IMR-90 (cell line): Measurements from ENCODE around the gene NOD2. TPM values are rescaled to one million over a fixed set of nuclear protein-coding genes. Genes with fewer than 3 reads are reported as not detected.

Source experiments
- ATAC-seq: fragments of 200-7000 bp; cut with Tn5 transposase; 2 replicates; pipeline ENCODE4 v1.9.1; 2020; ENCODE audit warnings: low read depth, mild to moderate bottlenecking, moderate library complexity
- BruUV-seq: library from RNA; stranded (reverse); fragments of 400-500 nt; replicated peaks from 2 replicates; lab custom pipeline; 2021; lab: Mats Ljungman, UMichigan
- CTCF ChIA-PET: fragments of 300-600 bp; formaldehyde crosslinking; extraction: SDS; loops from one replicate; lab custom pipeline; 2021; ENCODE audit warnings: antibody characterized with exemption; lab: Yijun Ruan, JAX
- POLR2A ChIA-PET: fragments of 300-600 bp; sonication (Branson Sonifier 250); formaldehyde crosslinking; loops from one replicate; lab custom pipeline; 2022; ENCODE audit warnings: antibody characterized with exemption; ENCODE audit not compliant: unreplicated experiment; lab: Charles Lee
- DNase-seq: peaks from one replicate; pipeline ENCODE4 v3.0.0; 2013
- H2AFZ ChIP-seq: replicated peaks from 2 replicates; pipeline ENCODE3; 2013; ENCODE audit warnings: low read length, mild to moderate bottlenecking; ENCODE audit not compliant: poor library complexity
- H2AK5ac ChIP-seq: 2 replicates; pipeline ENCODE4 v1.6.1; 2013; ENCODE audit warnings: low read depth, low read length, inconsistent platforms
- H2AK9ac ChIP-seq: replicated peaks from 2 replicates; pipeline ENCODE3; 2013; ENCODE audit warnings: mild to moderate bottlenecking, low read depth, low read length, moderate library complexity; ENCODE audit not compliant: poor library complexity
- H2BK120ac ChIP-seq: 2 replicates; pipeline ENCODE4 v1.6.1; 2013; ENCODE audit warnings: low read depth, low read length, inconsistent platforms
- H2BK15ac ChIP-seq: 3 replicates; pipeline ENCODE4 v1.6.1; 2013; ENCODE audit warnings: low read depth, low read length, inconsistent platforms
- H2BK20ac ChIP-seq: 2 replicates; pipeline ENCODE4 v1.6.1; 2013; ENCODE audit warnings: low read depth, mild to moderate bottlenecking, inconsistent platforms, low read length, moderate library complexity
- H2BK5ac ChIP-seq: 2 replicates; pipeline ENCODE4 v1.6.1; 2013; ENCODE audit warnings: mild to moderate bottlenecking, low read depth, low read length, inconsistent platforms; ENCODE audit not compliant: poor library complexity, severe bottlenecking
- H3K14ac ChIP-seq: replicated peaks from 2 replicates; pipeline ENCODE4 v1.6.1; 2013; ENCODE audit warnings: low read depth, low read length, inconsistent platforms
- H3K18ac ChIP-seq: 2 replicates; pipeline ENCODE4 v1.6.1; 2013; ENCODE audit warnings: low read depth, low read length, control low read depth
- H3K23ac ChIP-seq: 2 replicates; pipeline ENCODE4 v1.6.1; 2013; ENCODE audit warnings: low read depth, low read length, inconsistent platforms
- H3K27ac ChIP-seq: 2 replicates; pipeline ENCODE4 v1.5.1; 2013; ENCODE audit warnings: mild to moderate bottlenecking, control low read depth, low read length; ENCODE audit not compliant: insufficient read depth
- H3K27me3 ChIP-seq: 2 replicates; pipeline ENCODE4 v1.6.1; 2013; ENCODE audit warnings: low read length; ENCODE audit not compliant: control insufficient read depth, insufficient read depth
- H3K36me3 ChIP-seq: 2 replicates; pipeline ENCODE4 v1.6.1; 2013; ENCODE audit warnings: low read length, mixed read lengths; ENCODE audit not compliant: control insufficient read depth, insufficient read depth
- H3K4ac ChIP-seq: 2 replicates; pipeline ENCODE4 v1.6.1; 2013; ENCODE audit warnings: low read depth, low read length, inconsistent platforms
- H3K4me1 ChIP-seq: 2 replicates; pipeline ENCODE4 v1.6.1; 2013; ENCODE audit warnings: low read length, mixed read lengths; ENCODE audit not compliant: control insufficient read depth, insufficient read depth
- H3K4me2 ChIP-seq: 2 replicates; pipeline ENCODE4 v1.6.1; 2013; ENCODE audit warnings: low read depth, mild to moderate bottlenecking, control low read depth, low read length, moderate library complexity
- H3K4me3 ChIP-seq: 2 replicates; pipeline ENCODE4 v1.5.1; 2013; ENCODE audit warnings: low read depth, mild to moderate bottlenecking, control low read depth, low read length, moderate library complexity; ENCODE audit not compliant: insufficient read depth
- H3K56ac ChIP-seq: 2 replicates; pipeline ENCODE4 v1.6.1; 2013; ENCODE audit warnings: low read length, inconsistent platforms; ENCODE audit not compliant: insufficient read depth; ENCODE audit errors: extremely low read depth
- H3K79me1 ChIP-seq, 2 experiments: 2 replicates each; pipeline ENCODE4 v1.6.1; 2013; ENCODE audit warnings: low read length in 2 of 2, inconsistent platforms in 1 of 2, low read depth in 1 of 2
- H3K9ac ChIP-seq: 2 replicates; pipeline ENCODE4 v1.6.1; 2013; ENCODE audit warnings: low read depth, low read length, control low read depth
- H3K9me1 ChIP-seq: 2 replicates; pipeline ENCODE4 v1.6.1; 2013; ENCODE audit warnings: low read length, inconsistent platforms; ENCODE audit not compliant: insufficient read depth
- H3K9me3 ChIP-seq: 2 replicates; pipeline ENCODE4 v1.6.1; 2013; ENCODE audit warnings: low read length; ENCODE audit not compliant: control insufficient read depth, insufficient read depth
- H4K20me1 ChIP-seq: 2 replicates; pipeline ENCODE4 v1.6.1; 2013; ENCODE audit warnings: low read length, inconsistent platforms; ENCODE audit not compliant: insufficient read depth
- H4K5ac ChIP-seq: 2 replicates; pipeline ENCODE4 v1.6.1; 2013; ENCODE audit warnings: mild to moderate bottlenecking, low read depth, low read length, control low read depth
- H4K8ac ChIP-seq, 2 experiments: 2 replicates each; pipeline ENCODE4 v1.6.1; 2013; ENCODE audit warnings: low read depth in 2 of 2, low read length in 2 of 2, control low read depth in 1 of 2, inconsistent platforms in 1 of 2
- H4K91ac ChIP-seq: 2 replicates; pipeline ENCODE4 v1.6.1; 2013; ENCODE audit warnings: low read depth, low read length, inconsistent platforms; ENCODE audit not compliant: insufficient read depth
- BHLHE40 ChIP-seq: fragments of 150-350 bp; IDR thresholded peaks from 2 replicates; pipeline ENCODE4 v1.6.1; 2016; ENCODE audit warnings: mild to moderate bottlenecking, low read depth, low read length
- CEBPB ChIP-seq: IDR thresholded peaks from 2 replicates; pipeline ENCODE4 v1.6.1; 2012; ENCODE audit warnings: low read depth, low read length, improper control_type of control experiment
- CTCF ChIP-seq: conservative IDR thresholded peaks from 2 replicates; pipeline ENCODE4 v1.5.1; 2012; ENCODE audit warnings: mild to moderate bottlenecking, low read depth, low read length, improper control_type of control experiment
- MAFK ChIP-seq: IDR thresholded peaks from 2 replicates; pipeline ENCODE4 v1.6.1; 2012; ENCODE audit warnings: low read depth, low read length, improper control_type of control experiment
- MAZ ChIP-seq: IDR thresholded peaks from 2 replicates; pipeline ENCODE4 v1.6.1; 2012; ENCODE audit warnings: low read depth, mild to moderate bottlenecking, low read length, improper control_type of control experiment, moderate library complexity, borderline replicate concordance
- NFE2L2 ChIP-seq: fragments of 150-350 bp; IDR thresholded peaks from 2 replicates; pipeline ENCODE4 v1.6.1; 2016; ENCODE audit warnings: low read depth, mild to moderate bottlenecking, low read length
- RAD21 ChIP-seq: IDR thresholded peaks from 2 replicates; pipeline ENCODE4 v1.6.1; 2012; ENCODE audit warnings: low read length, improper control_type of control experiment
- USF2 ChIP-seq: fragments of 150-350 bp; IDR thresholded peaks from 2 replicates; pipeline ENCODE4 v1.6.1; 2017; ENCODE audit warnings: mild to moderate bottlenecking, antibody characterized with exemption, low read length, low read depth
- WGBS, 2 experiments: methylation state at CpG; one replicate each; pipeline versions ENCODE4 v1.1.5 to v1.1.7; 2013; ENCODE audit warnings: missing lambda C conversion rate in 2 of 2; ENCODE audit not compliant: insufficient read length in 1 of 2; ENCODE audit errors: extremely low coverage in 2 of 2; 5-methylcytosine and 5-hydroxymethylcytosine counted together
- dilution Hi-C: fragments of 300-500 bp; cut with HindIII; formaldehyde crosslinking; loops from one replicate; pipeline ENCODE4 v1.14.3; 2018; ENCODE audit warnings: low sequenced_read_pairs; ENCODE audit not compliant: unreplicated experiment
- in situ Hi-C: fragments of 300-500 bp; cut with MboI; formaldehyde crosslinking; loops from 3 replicates; pipeline ENCODE4 v1.14.3; 2019; ENCODE audit warnings: low sequenced_read_pairs, inconsistent platforms, mixed read lengths
- intact Hi-C: fragments of 100-400 bp; cut with micrococcal nuclease; formaldehyde crosslinking; loops from 2 replicates; pipeline ENCODE4 v1.10.0; 2022
- polyA plus RNA-seq, 3 experiments: library from polyadenylated mRNA; depleted of rRNA; stranded (reverse); fragments of >200 nt; gene quantifications; 2 replicates each; pipeline ENCODE4 v1.2.3, GENCODE V29; 2012; ENCODE audit warnings: low replicate concordance in 1 of 3
- total RNA-seq: library from RNA; depleted of rRNA; stranded (reverse); fragments of >200 nt; gene quantifications from 2 replicates; pipeline ENCODE4 v1.2.3, GENCODE V29; 2012
- TF ChIP-seq, protein P1 (sequence below): fragments of 150-350 bp; IDR thresholded peaks from 2 replicates; pipeline ENCODE4 v1.6.1; 2016; ENCODE audit warnings: low read depth, mild to moderate bottlenecking, low read length, moderate library complexity, borderline replicate concordance

The NOD2 gene
- total and polyA plus RNA-seq, 2 of the 4 experiments (the other 2 are of a cell fraction), result not detected

- ATAC-seq (no peak), DNase-seq (no peak)
- dilution Hi-C loops, result no loop called here
- Histone ChIP-seq H4K8ac (no peak overlapping the region), H2AK9ac (peak overlapping the region; percentile 42), H2BK15ac (no peak overlapping the region), H4K91ac (no peak overlapping the region), H4K5ac (no peak overlapping the region), H2BK120ac (no peak overlapping the region), H2BK5ac (peak overlapping the region; percentile 80), H3K4me1 (no peaks in the 10 kb centered on the region), H3K4me3 (no peak overlapping the region), H3K14ac (no peak overlapping the region), H4K20me1 (no peaks in the 10 kb centered on the region), H3K27me3 (peaks cover 18% of the 10 kb centered on the region; the same call in 1 of the 2 replicates), H2BK20ac (no peak overlapping the region), H3K4ac (no peak overlapping the region), H3K9me1 (0 out of 2 replicates have a peak, but pooled peaks cover 4% of the 10 kb centered on the region), H3K79me1 (no peaks in the 10 kb centered on the region), H3K23ac (no peak overlapping the region; the same call in 1 of the 2 replicates), H3K9ac (no peak overlapping the region), H3K56ac (no peak overlapping the region), H3K18ac (no peak overlapping the region), H3K27ac (no peak overlapping the region), H2AFZ (peak overlapping the region; percentile 23), H3K36me3 (no peaks in the 10 kb centered on the region), H3K4me2 (no peak overlapping the region), H2AK5ac (no peak overlapping the region), H3K9me3 (no peaks in the 10 kb centered on the region)
- intact Hi-C loops, result no loop called here
- no peak for TF ChIP-seq CEBPB
- TF ChIP-seq, protein P1, sequence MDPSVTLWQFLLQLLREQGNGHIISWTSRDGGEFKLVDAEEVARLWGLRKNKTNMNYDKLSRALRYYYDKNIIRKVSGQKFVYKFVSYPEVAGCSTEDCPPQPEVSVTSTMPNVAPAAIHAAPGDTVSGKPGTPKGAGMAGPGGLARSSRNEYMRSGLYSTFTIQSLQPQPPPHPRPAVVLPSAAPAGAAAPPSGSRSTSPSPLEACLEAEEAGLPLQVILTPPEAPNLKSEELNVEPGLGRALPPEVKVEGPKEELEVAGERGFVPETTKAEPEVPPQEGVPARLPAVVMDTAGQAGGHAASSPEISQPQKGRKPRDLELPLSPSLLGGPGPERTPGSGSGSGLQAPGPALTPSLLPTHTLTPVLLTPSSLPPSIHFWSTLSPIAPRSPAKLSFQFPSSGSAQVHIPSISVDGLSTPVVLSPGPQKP, result no peak
- TF ChIP-seq MAFK, result no peak
- no peak for TF ChIP-seq CTCF
- TF ChIP-seq NFE2L2, result no peak
- TF ChIP-seq MAZ, result no peak
- no peak for TF ChIP-seq RAD21
- no peak for TF ChIP-seq USF2
- no peak for TF ChIP-seq BHLHE40
- ChIA-PET POLR2A (no interaction called here), CTCF (no interaction called here)
- no TSS peak for BruUV-seq
- in situ Hi-C loops, result no loop called here
- WGBS, 2 experiments, result 74 to 100% methylated on average over 2 to 4 of the region's 4 CpGs
Observed at GRCh38 chr16:50692644-50692998, 785 bp upstream of the NOD2 start.
